OCI-LY1 (cell line): ENCODE data around the gene TMEM178A.

ENCODE experiments used
- H2AFZ ChIP-seq: fragments of 200-600 bp; sonication (generic), shearing (Covaris generic); 2 replicates; pipeline ENCODE4 v1.6.0; 2014; ENCODE audit warnings: antibody characterized with exemption, mild to moderate bottlenecking, low read length
- H3F3A ChIP-seq: fragments of 200-600 bp; sonication (generic), shearing (Covaris generic); 2 replicates; pipeline ENCODE4 v1.6.0; 2014; ENCODE audit warnings: mild to moderate bottlenecking, antibody characterized with exemption, low read length, moderate library complexity; ENCODE audit not compliant: insufficient read depth
- H3K27ac ChIP-seq: fragments of 200-600 bp; sonication (generic); 2 replicates; pipeline ENCODE4 v1.5.1; 2014; ENCODE audit warnings: low read length, mixed run types, mild to moderate bottlenecking, low read depth; ENCODE audit not compliant: poor library complexity, severe bottlenecking
- H3K27me3 ChIP-seq: fragments of 200-600 bp; sonication (generic); 2 replicates; pipeline ENCODE4 v1.6.0; 2014; ENCODE audit warnings: antibody characterized with exemption, mild to moderate bottlenecking, low read length, moderate library complexity; ENCODE audit not compliant: insufficient read depth
- H3K36me3 ChIP-seq: fragments of 200-600 bp; sonication (generic); 2 replicates; pipeline ENCODE4 v1.6.1; 2014; ENCODE audit warnings: mild to moderate bottlenecking, antibody characterized with exemption, low read length, moderate library complexity, mixed read lengths; ENCODE audit not compliant: insufficient read depth
- H3K4me1 ChIP-seq: fragments of 200-600 bp; sonication (generic); 2 replicates; pipeline ENCODE4 v1.5.1; 2014; ENCODE audit warnings: mild to moderate bottlenecking, low read length, moderate library complexity; ENCODE audit not compliant: insufficient read depth, severe bottlenecking
- H3K4me2 ChIP-seq: fragments of 200-600 bp; sonication (generic), shearing (Covaris generic); 2 replicates; pipeline ENCODE4 v1.6.1; 2014; ENCODE audit warnings: low read length
- H3K4me3 ChIP-seq: fragments of 200-600 bp; sonication (generic); 2 replicates; pipeline ENCODE4 v1.5.1; 2014; ENCODE audit warnings: low read length, low read depth, mild to moderate bottlenecking, mixed read lengths; ENCODE audit not compliant: poor library complexity, severe bottlenecking
- H3K79me2 ChIP-seq: fragments of 200-600 bp; shearing (Covaris generic); 2 replicates; pipeline ENCODE4 v1.6.1; 2016; ENCODE audit warnings: mixed run types, low read length, mixed read lengths; ENCODE audit not compliant: insufficient read depth
- H3K9ac ChIP-seq: fragments of 200-600 bp; sonication (generic), shearing (Covaris generic); 2 replicates; pipeline ENCODE4 v1.6.1; 2014; ENCODE audit warnings: mild to moderate bottlenecking, low read length, mixed read lengths
- H3K9me2 ChIP-seq: fragments of 200-600 bp; sonication (generic), shearing (Covaris generic); 2 replicates; pipeline ENCODE4 v1.6.1; 2014; ENCODE audit warnings: low read depth, mild to moderate bottlenecking, low read length, mixed read lengths
- H3K9me3 ChIP-seq: fragments of 200-600 bp; shearing (Covaris generic); 2 replicates; pipeline ENCODE4 v1.6.1; 2014; ENCODE audit warnings: low read length, mixed read lengths
- H4K20me1 ChIP-seq: fragments of 200-600 bp; sonication (generic), shearing (Covaris generic); 2 replicates; pipeline ENCODE4 v1.6.0; 2016; ENCODE audit warnings: mild to moderate bottlenecking, low read length; ENCODE audit not compliant: insufficient read depth
- CTCF ChIP-seq: fragments of 200-600 bp; sonication (generic), shearing (Covaris generic); IDR thresholded peaks from 2 replicates; pipeline ENCODE4 v1.5.1; 2017; ENCODE audit warnings: mild to moderate bottlenecking, antibody characterized with exemption, low read length, moderate library complexity, mixed read lengths
- EZH2 ChIP-seq: fragments of 200-600 bp; sonication (generic), shearing (Covaris generic); IDR thresholded peaks from 2 replicates; pipeline ENCODE4 v1.8.0; 2017; ENCODE audit warnings: borderline replicate concordance, mixed run types, mild to moderate bottlenecking, antibody characterized with exemption, low read length, moderate library complexity, mixed read lengths

The TMEM178A gene

GRCh38 chr2:39741871-39742270 lies 76.2 kb downstream of the TMEM178A start:
- Histone ChIP-seq H2AFZ (no peak overlapping the region), H3K79me2 (no peaks in the 10 kb centered on the region), H3K27me3 (no peaks in the 10 kb centered on the region), H3K9me3 (no peaks in the 10 kb centered on the region), H3K27ac (no peak overlapping the region), H3K4me2 (no peak overlapping the region), H3F3A (no peaks in the 10 kb centered on the region), H3K9me2 (no peaks in the 10 kb centered on the region), H3K36me3 (peaks cover 81% of the 10 kb centered on the region), H3K4me3 (no peak overlapping the region), H3K4me1 (no peaks in the 10 kb centered on the region), H4K20me1 (no peaks in the 10 kb centered on the region), H3K9ac (no peak overlapping the region)
- TF ChIP-seq EZH2 = no peak
- TF ChIP-seq CTCF = no peak

GRCh38 chr2:39743269-39743776 lies 77.6 kb downstream of the TMEM178A start:
- Histone ChIP-seq H3K9ac (no peak overlapping the region), H3K27me3 (no peaks in the 10 kb centered on the region), H3K36me3 (peaks cover 77% of the 10 kb centered on the region), H3K4me3 (no peak overlapping the region), H4K20me1 (no peaks in the 10 kb centered on the region), H3K9me3 (no peaks in the 10 kb centered on the region), H3K79me2 (no peaks in the 10 kb centered on the region), H3K4me1 (no peaks in the 10 kb centered on the region), H3F3A (no peaks in the 10 kb centered on the region), H3K27ac (no peak overlapping the region), H2AFZ (no peak overlapping the region), H3K9me2 (no peaks in the 10 kb centered on the region), H3K4me2 (no peak overlapping the region)
- TF ChIP-seq EZH2 (no peak), CTCF (no peak)

- H3K27me3 ChIP-seq = no peaks in the 10 kb centered on the region
- no peak overlapping the region for H3K4me3 ChIP-seq
- no peaks in the 10 kb centered on the region for H3K79me2 ChIP-seq
- no peak overlapping the region for H3K4me2 ChIP-seq
- H3K9ac ChIP-seq = no peak overlapping the region
- no peaks in the 10 kb centered on the region for H3K9me3 ChIP-seq
- no peak overlapping the region for H3K27ac ChIP-seq
- no peaks in the 10 kb centered on the region for H3K4me1 ChIP-seq
- H4K20me1 ChIP-seq = no peaks in the 10 kb centered on the region
- no peak for TF ChIP-seq EZH2
- no peak for TF ChIP-seq CTCF
- H2AFZ ChIP-seq = no peak overlapping the region
- peaks cover 93% of the 10 kb centered on the region for H3K36me3 ChIP-seq
- no peaks in the 10 kb centered on the region for H3F3A ChIP-seq
- no peaks in the 10 kb centered on the region for H3K9me2 ChIP-seq
These were observed 89.7 kb downstream of the TMEM178A start for GRCh38 chr2:39755466-39755865.
